Adrenal gland (tissue), 5 donors: ENCODE data around the gene PLEKHH1.

Experiments used
- CTCF ChIP-seq, 6 experiments: fragments of 450-650 bp in 4 of 6; fragments of 200-600 bp in 2 of 6; sonication (generic) in 1 of 6; IDR thresholded peaks; 1 replicate in 5 of 6; 2 replicates in 1 of 6; pipeline versions ENCODE4 v1.5.1 to v1.8.0; 2016 to 2021; ENCODE audit warnings: antibody characterized with exemption in 6 of 6, mild to moderate bottlenecking in 2 of 6, moderate library complexity in 1 of 6
- POLR2A ChIP-seq, 2 donors: fragments of 450-650 bp; IDR thresholded peaks; one replicate each; pipeline ENCODE4 v1.6.1; 2017; ENCODE audit warnings: antibody characterized with exemption in 2 of 2, mild to moderate bottlenecking in 2 of 2, moderate library complexity in 1 of 2
- donor health status: DM: no; HTN: no; CAD: no.

GRCh38 chr14:67527756-67528155, 5.3 kb upstream of the PLEKHH1 start:
- TF ChIP-seq CTCF (IDR thresholded peaks at IDR 0.05), result no peak
- TF ChIP-seq POLR2A (IDR thresholded peaks at IDR 0.05), result no peak
